ENCODE measurements around the gene FNDC3B.
"Not testable (repeated sequence)": the region's sequence is repeated elsewhere in the genome, so short reads cannot be mapped to it uniquely, and the experiment has no call there.

The FNDC3B gene

GRCh38 chr3:172340583-172340982, 301.2 kb downstream of the FNDC3B start:
- DNase-seq (ENCODE audit: low spot score): no peak

- peak; percentile 74 for DNase-seq (ENCODE audit: low spot score)
These were observed 302.2 kb downstream of the FNDC3B start for GRCh38 chr3:172341482-172342059.

- no peak for DNase-seq (ENCODE audit: low spot score)
These were observed 302.8 kb downstream of the FNDC3B start for GRCh38 chr3:172342097-172342659.

- DNase-seq (ENCODE audit: low spot score): no peak
These were observed 303.7 kb downstream of the FNDC3B start for GRCh38 chr3:172343117-172343516.

DNA sequence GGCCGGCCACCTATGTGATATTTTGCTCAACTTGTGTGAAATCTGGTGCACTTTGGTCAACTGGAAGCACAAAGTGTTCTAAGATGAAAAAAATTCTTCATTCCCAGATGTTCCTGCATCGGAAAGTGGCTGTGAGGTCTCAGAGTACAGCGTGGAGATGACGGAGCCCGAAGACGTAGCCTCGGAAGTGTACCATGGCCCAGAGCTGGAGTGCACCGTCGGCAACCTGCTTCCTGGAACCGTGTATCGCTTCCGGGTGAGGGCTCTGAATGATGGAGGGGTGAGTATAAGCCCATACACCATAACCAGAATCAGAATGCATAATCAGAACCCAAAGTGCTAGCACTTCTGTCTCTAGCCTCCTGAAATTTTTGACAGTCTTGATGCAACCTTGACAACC, 304.6 kb downstream of the FNDC3B start:
- no peak for DNase-seq (ENCODE audit: low spot score)

DNA sequence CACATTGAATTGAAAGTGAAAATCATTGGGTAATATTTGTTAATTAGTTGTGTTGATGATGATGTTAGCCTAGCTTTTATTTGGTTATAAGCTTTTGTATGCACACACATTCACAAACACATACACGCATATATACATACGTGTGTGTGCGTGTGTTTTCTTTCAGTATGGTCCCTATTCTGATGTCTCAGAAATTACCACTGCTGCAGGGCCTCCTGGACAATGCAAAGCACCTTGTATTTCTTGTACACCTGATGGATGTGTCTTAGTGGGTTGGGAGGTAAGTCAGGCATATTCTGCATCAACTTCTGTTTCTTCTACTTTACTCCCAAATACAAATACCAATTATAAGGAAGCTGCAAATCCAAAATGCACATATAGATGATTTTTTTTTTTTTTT, 306.8 kb downstream of the FNDC3B start:
- DNase-seq (ENCODE audit: low spot score): no peak

GRCh38 chr3:172347895-172348679, 308.7 kb downstream of the FNDC3B start:
- DNase-seq (ENCODE audit: low spot score): no peak

DNA sequence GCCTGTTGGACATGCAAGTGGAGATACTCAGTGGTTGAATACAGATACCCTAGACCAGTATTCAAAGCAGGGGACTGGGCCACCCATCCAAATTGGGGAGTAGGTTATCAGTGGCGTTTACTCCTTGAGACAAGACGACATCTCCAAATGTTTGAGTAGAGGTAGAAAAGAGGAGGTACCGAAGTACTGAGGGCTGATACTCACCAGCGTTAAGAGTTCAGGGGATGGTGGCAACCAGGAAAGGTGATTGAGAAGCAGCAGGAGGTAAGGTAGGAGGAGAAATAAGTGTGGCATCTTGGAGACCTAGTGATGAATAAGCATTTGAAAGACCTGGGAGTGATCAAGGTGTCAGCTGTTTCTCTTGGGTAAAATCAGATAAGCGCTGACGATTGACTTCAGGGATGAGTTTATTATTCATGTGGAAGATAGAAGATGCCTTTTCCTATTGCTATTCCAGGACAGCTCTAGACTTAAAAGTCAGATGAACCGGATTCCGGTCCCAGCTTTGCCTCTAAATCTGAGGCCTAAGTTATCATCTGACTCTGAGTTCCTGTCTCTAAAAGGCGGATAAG, 312.6 kb downstream of the FNDC3B start:
- DNase-seq (ENCODE audit: low spot score): no peak

DNA sequence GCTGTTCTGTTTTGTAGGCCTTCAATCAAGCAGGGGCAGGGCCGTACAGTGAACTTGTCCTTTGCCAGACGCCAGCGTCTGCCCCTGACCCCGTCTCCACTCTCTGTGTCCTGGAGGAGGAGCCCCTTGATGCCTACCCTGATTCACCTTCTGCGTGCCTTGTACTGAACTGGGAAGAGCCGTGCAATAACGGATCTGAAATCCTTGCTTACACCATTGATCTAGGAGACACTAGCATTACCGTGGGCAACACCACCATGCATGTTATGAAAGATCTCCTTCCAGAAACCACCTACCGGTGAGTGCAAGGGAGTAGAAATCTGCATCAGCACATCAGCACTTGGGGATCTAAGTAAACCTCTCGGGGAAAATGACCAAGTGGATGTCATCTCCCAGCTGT, 313.4 kb downstream of the FNDC3B start:
- no peak for DNase-seq (ENCODE audit: low spot score)

GRCh38 chr3:172354931-172355499, 315.6 kb downstream of the FNDC3B start:
- DNase-seq (ENCODE audit: low spot score): no peak

DNA sequence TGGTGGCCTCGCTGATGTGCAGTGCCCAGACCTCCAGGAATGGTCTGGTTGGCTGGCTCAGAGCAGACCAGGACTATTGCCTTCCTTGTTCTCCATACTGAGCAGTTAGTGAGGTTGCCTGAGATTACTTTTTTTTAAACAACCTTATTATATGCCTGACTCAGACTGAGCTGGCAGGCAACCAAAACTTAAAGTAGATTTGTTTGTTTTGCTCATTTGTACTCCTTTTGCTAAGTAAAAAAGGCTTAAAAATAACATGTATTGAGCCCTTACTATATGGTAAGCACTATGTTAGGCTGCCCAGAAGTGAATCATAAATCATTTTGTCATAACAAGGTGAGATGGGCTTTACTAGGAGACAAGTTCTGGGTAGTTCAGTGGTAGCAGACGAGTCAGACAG, 316.5 kb downstream of the FNDC3B start:
- no peak for DNase-seq (ENCODE audit: low spot score)

DNA sequence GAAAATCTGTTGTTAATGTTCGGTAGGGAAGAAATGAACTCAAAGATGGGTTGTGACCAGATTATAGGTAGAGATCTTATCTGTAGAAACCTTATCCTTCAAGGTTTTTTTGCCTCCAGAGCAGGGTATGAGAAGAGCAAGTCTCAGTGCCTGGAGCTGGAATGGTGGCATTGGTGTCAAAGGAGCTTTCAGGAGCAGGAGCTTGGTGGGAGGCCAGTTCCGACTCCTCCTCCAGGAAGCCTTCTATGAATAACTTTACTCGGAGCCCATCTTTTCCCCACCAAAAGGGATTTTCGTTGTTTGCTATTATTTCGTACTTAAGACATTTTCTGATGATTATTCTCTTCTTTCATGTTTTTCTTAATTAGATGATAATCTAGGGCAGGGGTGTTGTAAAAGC, 317.0 kb downstream of the FNDC3B start:
- DNase-seq (ENCODE audit: low spot score): no peak

DNA sequence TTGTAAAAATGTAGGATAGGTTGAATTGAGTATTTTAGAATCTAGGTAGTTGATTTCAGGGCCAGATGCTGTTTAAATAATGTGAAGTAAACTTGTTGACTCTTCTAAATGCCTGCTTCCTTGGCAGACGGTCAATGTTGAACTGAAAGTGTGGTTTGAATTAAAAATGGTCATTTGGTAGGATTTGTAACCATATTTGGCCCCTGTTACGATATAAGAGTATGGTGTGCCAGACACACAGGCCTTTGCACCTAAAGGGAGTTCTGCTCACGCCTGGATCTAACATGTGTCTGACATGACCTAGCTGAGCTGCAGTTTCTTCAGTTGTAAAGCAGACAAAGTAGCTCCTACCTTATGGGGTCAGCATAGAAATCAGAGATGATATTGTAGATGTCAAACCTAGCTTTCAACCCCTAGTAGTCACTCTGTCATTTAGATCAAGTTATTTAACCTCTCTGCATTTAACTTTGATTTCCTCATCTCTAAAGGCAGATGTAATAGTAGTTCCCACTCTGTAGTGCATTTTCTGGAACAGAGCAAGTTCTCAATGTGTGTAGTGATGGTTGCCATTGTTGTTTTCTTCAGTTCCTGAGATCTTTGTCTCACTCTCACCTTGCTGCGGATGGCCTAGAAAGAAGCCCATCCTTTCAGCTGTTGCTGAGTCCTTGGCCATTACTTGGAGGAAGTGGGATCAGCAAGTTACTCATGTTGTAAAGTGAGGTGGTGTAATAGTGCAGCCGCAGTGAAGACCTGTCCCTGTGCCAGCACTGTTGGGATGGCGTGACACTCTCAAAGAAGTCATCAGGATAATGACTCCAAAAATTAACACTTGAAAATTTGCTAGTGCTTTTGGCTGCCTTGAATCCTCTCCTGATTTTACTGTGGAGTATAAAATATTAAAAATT, 318.7 kb downstream of the FNDC3B start:
- DNase-seq (ENCODE audit: low spot score): no peak

GRCh38 chr3:172359231-172359630, 319.9 kb downstream of the FNDC3B start:
- peak; percentile 21 for DNase-seq (ENCODE audit: low spot score)

DNA sequence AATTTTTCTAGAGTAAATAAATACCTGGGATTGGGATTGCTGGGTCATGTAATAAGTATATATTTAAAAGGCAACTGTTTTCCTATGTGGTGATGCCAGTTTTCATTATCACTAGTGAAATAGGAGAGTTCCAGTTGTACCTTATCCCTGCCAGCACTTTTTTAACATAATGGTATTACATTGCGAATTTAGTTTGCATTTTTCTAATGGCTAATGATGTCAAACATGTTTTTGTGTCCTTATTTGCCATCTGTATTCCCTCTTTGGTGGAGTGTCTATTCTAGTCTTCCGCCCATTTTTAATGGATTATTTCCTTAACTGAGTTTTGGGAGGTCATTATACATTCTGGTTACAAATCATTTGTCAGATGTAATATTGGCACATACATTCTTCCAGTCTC, 320.6 kb downstream of the FNDC3B start:
- DNase-seq (ENCODE audit: low spot score): no peak

GRCh38 chr3:172362583-172362982, 323.2 kb downstream of the FNDC3B start:
- DNase-seq (ENCODE audit: low spot score): no peak

GRCh38 chr3:172364374-172365027, 325.1 kb downstream of the FNDC3B start:
- DNase-seq (ENCODE audit: low spot score): no peak

DNA sequence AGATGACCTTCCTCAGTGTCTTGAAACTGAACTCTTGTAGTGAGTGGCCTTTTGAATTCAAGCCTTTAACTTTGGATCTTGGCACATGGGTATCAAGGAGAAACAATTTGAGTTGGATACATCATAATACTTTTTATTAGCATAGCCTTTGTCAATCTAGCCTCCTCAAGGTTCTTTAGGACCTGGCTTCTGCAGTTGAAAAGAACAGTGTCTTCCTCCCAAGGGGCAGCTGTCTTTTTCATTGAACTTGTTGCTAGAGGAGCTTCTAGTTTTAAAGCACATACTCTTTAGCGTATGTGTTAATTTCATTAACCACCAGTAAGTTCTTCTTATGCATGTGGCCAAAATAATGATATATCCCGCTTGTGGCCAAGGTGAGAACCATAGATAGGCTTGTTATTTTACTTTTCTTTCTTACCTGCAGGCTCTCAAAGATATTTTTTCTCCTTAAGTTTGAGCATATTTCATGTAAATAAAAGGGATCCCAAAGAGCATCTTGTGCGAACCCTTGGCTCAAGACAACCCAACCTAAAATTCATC, 325.7 kb downstream of the FNDC3B start:
- no peak for DNase-seq (ENCODE audit: low spot score)

DNA sequence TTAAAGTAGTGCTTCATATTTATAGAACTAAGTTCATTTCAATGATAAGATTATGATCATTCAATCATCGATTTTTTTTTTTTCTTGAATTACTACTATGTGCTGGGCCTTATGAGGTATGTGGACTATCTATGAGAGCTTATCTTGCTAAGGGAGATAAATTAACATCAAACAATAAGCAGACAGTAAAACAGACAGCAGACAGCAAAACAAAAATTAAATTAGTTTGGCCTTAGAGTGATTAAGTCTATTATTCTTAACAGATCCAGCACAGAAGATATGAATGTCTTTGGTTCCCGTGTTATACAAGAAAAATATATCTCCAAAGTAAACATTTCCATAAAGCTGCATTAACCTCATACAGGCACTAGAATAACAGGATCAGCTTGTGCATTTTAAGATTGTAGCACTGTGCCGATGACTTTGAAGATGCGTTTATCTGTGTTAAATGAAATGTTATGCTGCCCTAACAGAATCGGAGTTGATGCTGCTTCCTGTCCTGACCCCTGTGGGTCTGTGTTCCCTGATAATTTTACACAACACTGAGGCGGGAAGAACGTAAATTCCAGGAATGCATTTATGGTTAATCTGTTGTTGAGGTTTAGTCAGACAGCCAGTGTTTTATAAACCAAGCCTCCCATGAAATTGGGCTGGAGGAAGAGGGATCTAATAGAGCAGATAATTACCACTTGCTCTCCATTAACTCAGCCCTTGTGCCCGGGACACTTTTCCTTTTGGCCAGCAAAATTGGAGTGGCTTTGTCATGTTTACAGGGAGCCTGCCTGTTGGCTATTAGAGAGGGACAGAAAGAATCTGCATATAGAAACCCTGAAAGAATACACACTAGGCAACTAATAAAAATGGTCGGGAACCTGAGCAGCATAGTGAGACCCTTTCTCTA, 328.1 kb downstream of the FNDC3B start:
- peak; percentile 72 for DNase-seq (ENCODE audit: low spot score)

DNA sequence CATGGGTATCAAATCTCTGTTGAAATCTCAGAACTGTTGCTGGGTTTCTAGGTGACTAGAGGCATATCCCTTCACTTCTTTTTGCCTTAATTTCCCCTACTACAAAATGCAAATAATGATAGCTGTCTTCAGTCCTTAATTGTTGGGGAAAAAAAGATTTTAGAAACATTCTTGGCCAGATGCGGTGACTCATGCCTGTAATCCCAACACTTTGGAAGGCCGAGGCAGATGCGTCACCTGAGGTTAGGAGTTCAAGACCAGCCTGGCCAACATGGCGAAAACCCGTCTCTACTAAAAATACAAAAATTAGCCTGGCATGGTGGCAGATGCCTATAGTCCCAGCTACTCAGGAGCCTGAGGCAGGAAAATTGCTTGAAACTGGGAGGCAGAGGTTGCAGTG, 329.2 kb downstream of the FNDC3B start:
- not testable (repeated sequence) for DNase-seq (ENCODE audit: low spot score)

Measured in cerebellar cortex (tissue), 1 donor.